GM21723 (cell line): ENCODE results near the gene FAM120AOS.
"Not testable (repeated sequence)": the region's sequence is repeated elsewhere in the genome, so short reads cannot be mapped to it uniquely, and the experiment has no call there.

ENCODE experiments used
- ATAC-seq: cut with Tn5 transposase; IDR thresholded peaks from one replicate; pipeline ENCODE4 v1.9.1; 2021; ENCODE audit warnings: mild to moderate bottlenecking, moderate library complexity; ENCODE audit not compliant: unreplicated experiment

The FAM120AOS gene

DNA sequence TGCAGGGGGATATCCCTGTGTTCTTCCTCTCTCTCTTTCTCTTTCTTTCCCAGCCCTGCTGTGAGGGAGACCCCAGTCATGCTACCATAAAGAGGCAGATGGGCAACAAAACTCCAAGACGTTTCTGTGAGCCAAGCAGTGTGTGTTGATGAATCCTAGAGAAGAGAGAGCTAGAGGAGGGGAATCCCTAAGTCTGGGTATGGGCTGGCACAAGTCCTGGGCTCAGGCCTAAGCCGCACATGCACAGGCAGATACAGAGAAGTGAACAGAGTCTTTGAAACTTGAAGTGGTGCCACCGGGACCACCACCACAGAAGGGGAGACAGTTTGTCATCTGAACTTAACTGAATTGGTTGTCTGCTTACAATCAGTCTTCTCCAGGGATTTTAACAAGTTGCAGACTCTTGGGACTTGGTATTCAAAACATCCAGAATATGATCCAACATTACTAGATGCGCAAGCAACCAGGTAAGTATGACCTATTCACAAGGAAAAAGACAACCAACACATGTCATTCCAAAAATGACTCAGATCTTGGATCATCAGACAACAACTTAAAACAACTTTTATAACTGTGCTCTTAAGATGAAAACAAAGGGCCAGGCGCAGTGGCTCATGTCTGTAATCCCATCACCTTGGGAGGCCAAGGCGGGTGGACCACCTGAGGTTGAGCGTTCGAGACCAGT is 12.3 kb downstream of the FAM120AOS start:
- ATAC-seq: no peak

DNA sequence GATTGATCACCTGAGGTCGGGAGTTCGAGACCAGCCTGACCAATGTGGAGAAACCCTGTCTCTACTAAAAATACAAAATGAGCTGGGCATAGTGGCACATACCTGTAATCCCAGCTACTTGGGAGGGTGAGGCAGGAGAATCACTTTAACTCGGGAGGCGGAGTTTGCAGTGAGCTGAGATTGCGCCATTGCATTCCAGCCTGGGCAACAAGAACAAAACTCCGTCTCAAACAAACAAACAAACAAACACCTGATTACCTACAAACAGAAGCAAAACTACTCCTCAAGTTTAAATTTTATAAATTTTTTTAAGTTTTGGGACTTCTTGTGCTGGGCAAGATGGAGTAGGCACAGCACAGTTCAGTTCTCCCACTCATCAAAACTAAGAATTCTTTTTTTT is 14.1 kb downstream of the FAM120AOS start:
- not testable (repeated sequence) for ATAC-seq

DNA sequence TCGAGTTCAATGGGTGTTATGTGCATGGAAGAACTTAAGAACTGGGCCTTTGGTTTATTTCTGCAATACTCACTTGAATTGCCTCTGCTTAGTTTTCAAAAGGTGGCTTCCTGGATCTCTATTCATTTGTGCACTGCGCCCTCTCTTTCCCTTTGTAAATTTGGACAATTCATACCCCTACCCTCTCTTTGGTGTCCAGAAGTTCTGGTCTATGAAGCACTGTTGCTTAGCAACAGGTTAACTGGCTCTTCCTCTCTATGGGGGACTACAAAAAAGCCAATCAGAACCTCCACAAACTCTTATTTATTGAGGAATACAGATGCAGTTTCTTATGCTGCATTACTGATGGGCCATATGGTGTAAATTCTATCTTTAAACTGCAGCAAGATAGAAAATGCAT is 15.4 kb downstream of the FAM120AOS start:
- ATAC-seq: no peak

DNA sequence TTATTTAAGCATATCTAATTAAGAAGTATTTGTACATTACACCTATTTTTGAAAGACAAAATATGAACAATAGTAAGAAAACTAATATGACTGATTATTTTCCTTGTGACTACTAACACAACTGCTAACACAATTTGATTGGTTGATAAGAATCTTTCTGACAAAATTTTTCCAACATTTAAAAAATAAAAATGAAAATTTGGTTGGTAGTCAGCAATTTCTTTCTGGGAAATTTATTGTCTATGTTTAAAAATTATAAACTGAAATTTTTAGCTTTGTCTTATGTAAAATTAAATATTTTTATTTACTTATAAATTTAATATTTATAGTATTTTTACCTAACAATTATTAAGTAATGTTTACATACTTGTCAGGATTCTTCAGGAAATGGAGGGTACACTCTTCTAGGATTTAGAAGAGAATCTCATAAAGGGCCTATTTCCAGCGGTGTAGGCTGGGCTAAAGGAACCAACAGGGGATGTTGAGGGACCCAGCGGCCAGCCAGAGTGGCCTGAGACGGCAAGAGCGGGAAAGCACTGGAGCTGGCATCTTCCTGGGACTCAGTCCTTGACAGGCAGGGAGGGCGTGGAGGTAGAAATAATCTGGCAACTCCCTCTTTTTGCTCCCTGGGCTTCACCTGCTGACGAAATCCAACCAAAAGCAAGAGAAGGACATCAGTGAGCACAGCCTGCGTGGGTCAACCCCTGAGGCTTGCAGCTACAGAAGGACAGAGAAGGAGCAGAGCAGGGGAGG is 16.6 kb downstream of the FAM120AOS start:
- no peak for ATAC-seq

DNA sequence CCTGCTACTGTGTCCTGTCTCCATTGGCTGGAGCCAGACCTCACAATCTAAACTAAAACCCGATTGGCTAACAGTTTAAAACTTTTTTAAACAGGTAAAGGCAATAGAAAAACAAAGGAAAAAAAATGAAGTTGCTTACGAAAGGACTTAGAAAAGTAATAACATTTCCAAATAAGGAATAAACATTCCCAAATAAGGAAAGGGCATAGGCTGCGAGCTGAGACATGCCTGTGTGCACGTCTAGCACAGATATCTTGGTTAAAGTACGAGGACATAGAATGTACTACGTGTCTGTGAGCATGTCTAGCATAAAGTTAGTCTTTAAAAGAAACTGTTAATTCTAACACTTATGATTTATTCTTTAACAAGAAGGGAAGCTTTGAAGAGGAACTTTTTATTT is 17.2 kb downstream of the FAM120AOS start:
- ATAC-seq: no peak

DNA sequence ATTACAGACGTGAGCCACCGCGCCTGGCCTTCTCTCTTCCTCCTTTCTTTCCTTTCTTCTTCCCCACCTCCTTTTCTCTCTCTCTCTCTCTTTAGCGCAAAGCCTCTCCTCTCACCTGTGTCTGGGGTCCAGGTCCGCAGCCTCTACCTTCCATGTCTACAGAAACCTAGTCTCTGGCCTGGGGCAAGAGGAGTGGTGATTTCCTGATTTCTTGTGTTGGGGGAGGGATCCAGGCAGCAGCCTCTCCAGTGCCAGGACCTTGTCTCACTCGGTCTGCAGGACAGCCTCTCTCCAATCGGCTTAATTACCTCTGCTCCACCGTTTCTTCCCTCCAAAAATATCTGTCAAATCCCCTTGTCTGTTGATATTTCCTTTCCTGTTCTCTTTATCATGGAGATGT is 18.0 kb downstream of the FAM120AOS start:
- no peak for ATAC-seq

DNA sequence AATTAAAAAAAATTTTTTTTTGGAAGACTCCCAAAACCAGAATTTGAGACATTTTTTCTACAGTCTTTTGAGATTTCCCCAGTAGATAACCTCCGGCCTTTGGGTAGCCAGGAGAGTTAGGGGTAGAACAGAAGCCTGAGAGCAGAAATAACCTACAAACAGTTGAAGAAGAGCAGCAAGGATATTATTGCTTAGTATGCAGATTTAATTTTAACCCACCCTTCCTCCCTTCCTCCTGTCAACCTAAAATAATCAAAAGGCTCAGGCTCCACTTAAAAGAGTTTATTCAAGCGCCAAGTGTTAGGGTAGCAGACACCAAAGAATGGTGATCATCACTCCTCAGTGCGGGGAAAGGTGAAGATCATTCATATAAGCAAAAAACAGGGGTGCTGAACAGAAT is 19.3 kb downstream of the FAM120AOS start:
- ATAC-seq: no peak

DNA sequence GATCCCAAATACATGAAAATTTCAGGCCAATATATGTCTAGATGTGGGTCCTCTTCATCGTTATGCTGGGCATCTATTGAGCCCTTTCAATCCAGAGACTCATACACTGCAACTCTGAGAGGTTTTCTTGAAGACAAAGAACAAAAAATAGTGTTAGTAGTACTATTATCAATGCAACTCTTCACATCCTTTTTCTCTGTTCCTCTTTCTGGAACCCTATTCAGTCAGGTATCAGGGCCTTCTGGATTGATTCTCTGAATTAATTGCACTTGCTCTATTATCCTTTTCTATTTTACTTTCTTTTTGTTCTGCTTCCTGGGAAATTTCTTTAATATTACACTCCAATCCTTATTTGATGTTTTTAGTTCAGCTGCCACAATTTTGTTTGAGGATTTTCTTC is 20.4 kb downstream of the FAM120AOS start:
- ATAC-seq: no peak

DNA sequence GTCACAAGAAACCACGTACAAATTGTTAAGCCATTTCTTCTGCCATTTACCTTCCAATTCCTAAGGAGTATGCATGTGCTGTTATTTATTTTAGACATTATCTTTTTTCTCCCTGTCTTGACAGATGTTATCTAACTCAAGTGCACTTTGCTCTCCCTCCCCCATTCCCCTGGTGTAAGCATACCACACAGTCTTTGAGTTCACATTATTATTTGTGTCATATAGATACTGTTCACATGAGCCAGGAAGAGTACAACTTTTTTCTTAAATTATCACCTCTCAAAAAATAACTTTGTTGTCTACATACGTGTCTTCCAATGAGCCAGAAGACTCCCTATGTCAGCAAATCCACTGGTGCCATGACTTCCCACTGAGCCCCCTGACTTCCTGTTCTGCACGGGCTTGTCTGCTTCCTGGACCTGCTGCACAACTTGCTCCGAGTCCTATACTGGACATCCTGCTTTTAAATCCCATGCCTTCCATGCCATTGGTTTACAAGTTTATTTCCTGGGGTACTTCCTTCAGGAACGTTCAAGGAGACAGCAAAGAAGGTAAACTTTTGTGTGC is 21.8 kb downstream of the FAM120AOS start:
- ATAC-seq: no peak

DNA sequence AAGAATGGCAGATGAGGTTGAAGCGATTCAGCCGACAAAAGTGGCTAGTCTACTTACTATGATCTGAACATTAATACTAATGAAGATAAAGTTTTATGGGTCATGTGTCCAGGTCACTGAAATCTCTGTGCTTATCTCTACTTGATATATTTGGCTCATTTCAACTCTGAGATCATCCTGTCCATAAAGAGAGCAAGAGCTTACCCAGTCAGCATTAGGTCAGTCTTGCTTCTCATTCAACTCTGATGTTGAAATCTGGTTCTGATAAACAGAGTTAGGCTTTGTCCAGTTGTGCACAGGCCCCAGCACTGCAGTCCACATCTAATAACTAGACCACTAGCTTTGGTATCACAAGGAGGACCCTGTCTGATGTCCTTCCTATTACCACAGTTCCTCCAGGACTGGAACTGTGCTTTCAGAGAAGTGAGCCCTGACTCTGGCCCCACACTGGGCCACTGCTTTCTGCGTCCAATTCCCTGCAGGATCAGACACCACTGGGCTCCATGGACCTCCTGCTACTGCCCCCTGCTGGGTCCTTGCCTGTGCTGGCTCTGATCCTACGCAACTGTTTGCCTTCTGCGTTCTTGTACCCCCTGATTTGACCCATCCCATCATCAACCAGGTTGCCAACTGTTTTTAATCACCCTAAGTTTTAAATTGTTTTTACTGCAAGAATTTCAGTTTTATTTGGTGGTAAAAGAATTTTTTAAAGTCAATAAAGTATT is 25.6 kb downstream of the FAM120AOS start:
- no peak for ATAC-seq

DNA sequence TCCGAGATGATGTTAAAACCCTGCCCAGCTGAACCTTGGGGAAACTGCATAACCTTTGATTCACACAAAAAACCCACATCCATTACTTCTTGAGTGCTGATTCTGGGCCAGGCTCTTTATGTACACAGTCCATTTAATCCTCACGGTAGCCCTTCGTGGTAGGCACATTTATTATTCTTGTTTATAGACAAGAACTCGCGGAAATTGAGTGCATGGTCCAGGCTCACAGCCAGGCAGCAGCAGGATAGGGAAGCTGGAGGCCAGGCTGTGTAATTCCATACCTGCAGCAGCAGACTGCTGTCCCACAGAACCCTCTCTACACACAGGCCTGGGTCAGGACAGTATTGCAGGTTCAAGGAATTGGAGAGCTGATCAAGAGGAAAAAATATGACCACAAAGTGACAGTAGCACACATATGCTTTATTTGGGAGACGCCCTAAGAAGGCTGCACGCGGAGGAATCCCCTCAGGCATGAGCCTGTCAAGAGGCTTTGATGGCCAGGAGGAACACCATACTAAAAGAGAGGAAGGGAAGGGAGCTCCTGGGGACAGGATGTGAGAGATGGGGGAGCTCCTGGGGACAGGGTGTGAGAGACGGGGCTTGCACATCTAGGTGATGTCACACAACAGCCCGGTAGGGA is 30.3 kb downstream of the FAM120AOS start:
- no peak for ATAC-seq

DNA sequence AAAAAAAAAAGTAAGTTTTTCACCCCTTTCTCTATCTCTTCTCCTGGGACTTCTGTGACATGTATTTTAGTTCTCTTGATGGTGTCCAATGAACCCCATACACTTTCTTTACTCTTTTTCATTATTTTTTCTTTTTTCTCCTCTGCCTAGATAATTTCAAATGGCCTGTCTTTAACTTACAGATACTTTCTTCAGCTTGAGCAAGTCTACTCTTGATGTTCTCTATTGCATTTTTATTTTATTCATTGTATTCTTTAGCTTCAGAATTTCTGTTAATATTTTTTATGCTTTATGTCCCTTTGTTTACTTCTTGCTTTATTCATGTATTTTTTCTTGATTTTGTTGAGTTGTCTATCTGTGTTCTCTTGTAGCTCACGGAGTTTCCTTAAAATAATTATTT is 34.4 kb downstream of the FAM120AOS start:
- no peak for ATAC-seq

DNA sequence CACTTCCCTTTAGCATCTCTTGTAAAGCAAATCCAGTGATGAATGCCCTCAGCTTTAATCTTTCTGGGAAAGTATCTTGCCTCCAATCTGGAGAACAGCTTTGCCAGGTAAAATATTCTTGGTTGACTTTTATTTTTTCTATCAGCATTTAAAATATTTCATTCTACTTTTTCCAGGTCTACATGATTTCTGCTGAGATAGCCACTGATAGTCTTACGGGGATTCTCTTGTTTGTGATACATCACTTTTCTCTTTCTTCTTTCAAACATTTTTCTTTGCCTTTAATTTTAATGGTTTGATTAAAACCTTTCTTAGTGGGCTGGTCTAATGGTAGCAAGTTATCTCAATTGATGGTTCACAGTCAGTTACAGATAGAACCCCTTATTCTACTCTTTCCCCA is 35.8 kb downstream of the FAM120AOS start:
- ATAC-seq: no peak

DNA sequence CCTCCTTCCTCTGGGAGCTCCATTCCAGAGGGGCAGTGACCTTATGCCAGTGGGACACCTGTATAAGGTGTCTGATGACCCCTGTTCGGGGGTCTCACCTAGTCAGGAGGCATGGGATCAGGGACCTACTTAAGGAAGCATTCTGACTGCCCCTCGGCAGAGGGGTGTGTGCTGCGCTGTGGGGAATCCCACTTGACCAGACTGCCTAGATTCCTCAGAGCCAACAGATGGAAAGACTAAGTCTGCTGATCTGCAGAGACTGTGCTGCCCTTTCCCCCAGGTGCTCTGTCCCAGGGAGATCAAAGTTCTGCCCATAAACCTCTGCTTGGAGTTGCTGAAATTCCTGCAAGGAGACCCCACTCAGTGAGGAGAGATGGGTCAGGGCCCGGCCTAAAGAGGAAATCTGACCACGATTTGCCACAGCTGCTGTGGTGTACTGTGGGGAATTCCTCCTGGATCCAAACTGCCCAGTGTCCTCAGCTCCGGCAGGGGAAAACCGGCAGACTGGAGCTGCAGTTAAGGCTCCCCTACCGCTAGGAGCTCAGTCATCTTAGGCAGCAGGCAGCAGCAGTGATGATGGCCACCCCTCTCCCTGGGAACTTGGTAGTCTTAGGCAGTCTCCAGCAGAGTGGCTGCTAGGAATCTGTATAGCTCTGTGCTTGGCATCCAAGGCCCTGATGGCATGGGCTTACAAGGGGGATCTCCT is 36.7 kb downstream of the FAM120AOS start:
- no peak for ATAC-seq

DNA sequence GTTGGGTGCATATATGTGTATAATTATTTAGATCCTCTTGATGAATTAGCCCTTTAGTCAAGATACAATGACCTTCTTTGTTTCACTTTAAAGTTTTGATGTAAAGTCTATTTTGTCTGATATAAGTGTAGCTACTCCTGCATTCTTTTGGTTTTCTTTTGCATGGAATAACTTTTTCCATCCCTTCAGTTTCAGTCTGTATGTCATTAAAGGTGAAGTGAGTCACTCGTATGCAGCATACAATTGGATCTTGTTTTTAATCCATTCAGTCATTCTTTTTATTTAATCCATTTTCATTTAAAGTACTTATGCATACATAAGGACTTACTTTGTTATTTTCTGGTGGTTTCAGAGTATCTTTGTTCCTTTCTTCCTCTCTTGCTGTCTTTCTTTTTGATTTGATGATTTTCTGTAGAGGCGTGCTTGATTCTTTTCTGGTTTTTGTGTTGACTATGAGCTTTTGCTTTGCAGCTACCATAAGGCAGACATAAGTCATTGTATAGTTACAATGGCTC is 38.1 kb downstream of the FAM120AOS start:
- no peak for ATAC-seq

DNA sequence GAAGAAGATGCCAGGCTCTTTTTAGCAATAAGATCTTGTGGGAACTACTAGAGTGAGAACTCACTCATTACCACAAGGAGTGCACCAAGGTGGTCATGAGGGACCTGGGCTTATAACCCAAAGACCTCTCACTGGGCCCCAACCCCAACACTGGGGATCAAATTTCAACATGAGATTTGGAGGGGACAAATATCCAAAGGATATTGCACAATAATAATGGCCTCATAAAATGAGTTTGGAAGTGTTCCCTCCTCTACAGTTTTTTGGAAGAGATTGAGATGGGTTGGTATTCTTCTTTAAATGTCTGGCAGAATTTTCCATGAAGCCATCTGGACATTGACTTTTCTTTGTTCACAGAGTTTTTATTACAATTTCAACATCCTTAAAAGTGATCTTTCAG is 39.9 kb downstream of the FAM120AOS start:
- ATAC-seq: no peak

DNA sequence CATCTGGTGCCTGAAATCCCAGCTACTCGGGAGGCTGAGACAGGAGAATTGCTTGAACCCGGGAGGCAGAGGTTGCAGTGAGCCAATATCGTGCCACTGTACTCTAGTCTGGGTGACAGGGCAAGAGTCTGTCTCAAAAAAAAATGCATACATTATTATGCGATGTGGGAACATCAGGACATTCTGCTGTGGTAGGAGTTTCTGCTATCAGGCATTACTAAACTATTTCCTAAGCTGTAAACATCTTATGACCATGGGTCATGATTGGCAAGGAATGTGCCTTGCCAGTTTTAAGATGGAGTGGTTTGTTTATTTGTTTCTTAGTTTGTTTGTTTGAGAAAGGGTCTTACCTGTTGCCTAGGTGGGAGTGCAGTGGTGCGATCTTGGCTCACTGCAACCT is 47.0 kb downstream of the FAM120AOS start:
- ATAC-seq: no peak

DNA sequence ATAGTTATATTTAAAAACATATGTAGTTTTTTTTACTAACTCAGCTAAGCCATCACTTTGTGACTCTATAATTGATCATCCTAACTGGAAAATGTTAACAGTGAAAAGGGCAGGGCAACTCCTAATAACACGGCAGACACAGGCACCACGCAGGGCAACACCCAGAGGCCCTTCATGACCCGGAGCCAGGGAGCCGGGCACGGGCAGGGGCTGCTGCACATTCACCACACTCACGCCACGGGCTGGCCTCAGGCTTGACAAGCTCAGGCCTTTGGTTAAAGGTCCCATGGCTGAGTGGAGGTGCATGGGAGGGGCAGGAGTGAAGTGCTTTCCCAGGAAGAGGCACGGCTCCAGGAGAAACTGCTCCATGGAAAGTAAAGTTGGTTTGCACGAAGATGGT is 54.9 kb downstream of the FAM120AOS start:
- no peak for ATAC-seq

DNA sequence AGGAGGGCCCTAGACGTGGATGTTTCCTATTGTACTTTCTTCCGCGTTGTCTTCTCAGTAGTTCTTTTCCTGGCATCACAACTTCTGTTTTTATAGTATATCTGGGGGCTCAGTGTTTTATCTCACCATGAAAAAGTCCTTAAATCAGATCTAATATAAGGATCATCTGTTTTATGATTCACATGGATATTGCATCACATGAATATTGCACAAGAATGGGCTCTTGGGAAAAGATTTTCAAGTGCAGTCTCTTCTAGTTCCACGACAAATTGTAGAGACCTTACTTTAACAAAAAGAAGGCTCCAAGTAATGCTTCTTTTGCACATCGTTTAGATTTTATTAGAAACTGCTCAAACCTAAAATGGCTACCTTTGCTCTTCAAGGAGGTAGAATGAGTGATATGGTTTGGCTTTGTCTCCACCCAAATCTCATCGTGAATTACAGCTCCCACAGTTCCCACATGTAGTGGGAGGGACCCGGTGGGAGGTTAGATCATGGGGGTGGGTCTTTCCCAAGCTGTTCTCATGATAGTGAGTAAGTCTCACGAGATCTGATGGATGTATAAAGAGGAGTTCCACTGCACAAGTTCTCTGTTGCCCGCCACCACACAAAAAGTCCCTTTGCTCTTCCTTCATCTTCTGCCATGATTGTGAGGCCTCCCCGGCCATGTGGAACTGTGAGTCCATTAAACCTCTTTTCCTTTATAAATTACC is 55.6 kb downstream of the FAM120AOS start:
- ATAC-seq: no peak
